ENCODE data around the gene SNRK.

SNRK gene

DNA sequence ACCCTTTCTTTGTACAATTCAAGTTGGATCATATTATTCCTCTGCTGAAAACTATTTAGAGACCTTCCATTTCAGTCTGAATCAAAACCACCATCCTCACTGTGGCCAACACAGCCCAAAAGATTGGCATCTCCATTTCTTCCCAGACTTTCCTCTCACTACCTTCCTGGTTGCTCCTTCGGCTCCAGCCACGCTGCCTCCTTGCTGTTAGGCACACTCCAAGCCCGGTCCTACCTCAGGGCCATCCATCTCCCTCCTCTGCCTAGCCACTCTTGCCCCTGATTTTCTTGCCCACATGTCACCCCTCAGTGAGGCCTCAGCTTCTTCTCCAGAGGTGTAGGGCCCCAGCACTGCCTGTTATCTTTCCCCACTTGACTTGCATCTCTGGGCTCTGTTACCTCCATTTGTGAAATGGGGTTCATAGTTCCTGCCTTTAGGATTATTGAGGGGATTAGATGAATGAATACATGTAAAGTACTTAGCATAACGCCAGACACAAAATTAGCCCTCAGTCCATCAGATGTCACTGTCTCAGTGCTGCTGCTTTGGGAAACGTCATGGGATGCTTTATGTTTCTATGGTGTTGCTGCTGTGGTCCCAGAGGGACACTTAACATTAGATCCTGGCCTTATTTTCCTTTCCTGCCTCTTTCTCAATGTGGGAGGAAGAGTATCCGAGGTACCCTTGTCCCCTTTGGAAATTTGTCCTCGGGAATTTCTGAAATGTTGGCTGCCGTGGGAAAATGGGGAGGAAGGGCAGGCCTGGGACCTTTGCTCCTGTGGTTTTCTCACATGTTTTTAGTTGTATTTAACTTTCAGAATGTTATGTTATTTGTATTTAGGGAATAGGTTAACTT is 31.3 kb downstream of the SNRK start:
- no peak for DNase-seq

DNA sequence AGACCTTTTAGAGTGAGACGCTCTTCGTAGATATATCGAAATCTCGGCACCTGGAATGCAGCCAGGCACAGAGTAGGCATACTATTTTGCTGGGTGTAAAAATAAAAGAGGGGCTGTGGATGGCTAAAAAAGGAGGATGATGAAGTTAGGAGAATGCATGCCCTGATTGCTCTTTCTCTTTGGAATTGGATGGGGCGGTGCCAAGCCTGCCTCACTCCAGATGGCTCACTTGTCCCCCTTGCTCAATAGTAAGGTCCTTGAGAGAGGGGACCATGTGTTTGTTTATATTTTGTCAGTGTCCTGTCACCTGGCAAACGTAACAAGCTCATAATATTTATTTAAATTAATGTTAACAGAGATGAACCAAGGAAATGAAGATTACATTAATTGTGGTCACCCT is 33.0 kb downstream of the SNRK start:
- no peak for DNase-seq

DNA sequence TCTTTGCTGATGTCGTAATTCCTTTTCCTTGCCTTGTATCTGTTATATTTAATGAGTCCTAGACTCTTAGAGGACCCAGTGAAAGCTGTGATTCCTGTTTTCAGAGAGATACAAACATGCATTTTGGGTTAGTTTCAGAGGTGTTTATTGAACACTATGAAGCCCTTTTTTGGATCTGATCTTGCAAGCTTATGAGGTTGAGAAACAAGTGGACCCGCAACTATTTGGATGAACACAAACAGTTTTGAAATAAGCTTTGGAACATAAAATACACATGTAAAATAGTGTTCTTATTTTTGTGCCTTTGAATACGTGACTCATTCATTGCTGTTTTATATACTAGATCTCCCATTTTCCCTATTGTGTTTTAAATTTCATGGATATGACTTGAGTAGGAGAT is 33.5 kb downstream of the SNRK start:
- no peak for DNase-seq

DNA sequence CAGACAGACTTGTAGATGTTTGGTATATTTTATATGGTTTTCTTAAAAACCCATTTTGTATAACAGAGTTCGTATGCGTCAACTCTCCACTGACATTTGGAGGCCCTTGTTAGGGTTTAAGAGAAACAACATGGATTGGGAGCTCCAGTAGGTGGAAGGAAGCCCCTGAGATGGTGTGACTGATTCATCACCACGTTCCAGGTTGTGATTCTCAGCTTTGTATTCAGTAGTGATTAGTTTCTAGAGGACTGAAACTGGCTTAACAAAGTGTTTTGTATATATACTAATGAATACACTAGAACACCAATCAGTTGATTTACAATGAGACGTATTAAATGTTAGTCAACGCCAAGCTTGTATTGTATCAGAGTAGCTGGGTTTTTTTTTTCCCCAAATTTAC is 33.9 kb downstream of the SNRK start:
- no peak for DNase-seq

DNA sequence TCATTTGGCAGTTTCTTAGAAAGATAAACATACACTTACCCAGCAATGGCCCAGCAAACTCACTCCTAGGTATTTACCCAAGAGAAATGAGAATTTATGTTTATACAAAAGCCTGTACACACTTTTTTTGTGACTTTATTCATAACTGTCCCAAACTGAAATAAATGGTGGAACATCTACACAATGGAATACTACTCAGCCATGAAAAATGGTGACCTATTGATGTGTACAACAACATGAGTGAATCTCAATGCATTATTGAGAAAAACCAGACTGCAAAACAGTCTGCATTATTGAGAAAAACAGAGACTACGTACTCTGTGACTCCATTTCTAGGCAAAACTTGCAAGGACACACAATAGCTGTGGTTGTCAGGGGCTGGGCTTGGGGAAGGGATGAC is 37.2 kb downstream of the SNRK start:
- DNase-seq: no peak

DNA sequence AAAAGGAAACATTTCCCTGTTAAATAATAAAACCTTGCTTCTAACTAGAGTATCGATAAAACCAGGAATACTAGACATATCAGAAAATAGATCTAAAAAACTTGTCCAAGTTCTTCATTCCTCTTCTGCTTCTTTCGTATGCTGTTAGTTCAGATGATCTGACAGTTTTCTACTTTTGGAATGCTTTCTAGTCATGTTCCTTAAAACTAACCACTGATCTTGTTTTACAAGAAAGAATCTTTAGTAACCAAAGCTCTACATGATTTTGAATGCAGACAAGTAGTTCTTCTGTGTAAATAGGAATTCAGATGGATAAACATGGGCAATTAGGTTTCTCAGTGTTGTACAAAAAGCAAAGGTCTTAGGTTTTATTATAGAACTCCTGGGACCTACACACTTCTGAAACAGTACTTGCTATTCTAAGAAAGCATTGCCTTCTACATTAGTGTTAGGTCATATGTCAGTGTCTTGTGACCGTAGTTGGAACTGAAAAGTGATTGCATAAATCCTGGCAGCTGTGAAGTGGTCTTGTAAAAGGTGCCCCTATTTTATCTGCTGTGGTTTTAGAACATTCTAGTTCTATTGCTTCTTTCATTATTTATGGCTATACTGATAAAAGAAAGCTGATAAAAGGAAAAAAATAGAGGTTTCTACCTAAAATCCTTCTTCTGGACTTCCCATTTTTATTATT is 40.7 kb downstream of the SNRK start:
- no peak for DNase-seq

DNA sequence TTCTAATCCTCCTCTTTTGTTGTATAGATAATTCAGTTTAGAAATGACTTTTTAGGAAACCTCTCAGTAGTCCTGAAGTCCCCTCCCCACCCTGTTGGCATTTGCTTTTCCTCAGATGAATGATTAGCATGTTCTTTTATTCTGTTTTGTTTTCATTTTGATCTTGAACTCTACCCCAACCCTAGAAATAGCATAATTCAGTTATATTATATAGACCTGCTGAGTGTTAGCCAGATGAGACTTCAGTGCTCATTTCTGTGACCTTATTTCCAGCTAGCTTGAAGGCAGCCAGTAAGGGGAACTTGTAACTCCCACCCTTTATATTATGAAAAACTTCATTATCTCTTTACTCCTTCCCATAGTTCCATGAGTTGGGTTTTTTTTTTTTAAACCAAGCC is 41.2 kb downstream of the SNRK start:
- no peak for DNase-seq

DNA sequence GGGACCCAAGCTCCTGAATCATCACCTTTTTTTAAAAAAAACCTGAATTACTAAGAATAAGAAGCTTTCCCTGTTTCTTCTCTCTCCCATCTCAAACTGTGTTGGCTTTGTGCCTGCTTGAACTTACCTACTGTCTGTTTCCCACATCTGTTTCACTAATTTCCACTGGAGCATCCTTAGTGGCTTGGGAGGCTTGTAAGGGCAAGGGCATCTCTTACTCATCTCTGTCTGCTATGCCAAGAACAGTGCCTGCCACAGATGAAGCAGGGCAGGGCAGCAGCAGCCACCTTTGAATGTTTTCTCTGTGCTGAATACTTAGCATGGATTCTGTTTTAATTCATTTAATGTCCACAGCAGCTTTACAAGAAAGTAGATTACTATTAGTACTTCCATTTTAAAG is 42.3 kb downstream of the SNRK start:
- DNase-seq: no peak

DNA sequence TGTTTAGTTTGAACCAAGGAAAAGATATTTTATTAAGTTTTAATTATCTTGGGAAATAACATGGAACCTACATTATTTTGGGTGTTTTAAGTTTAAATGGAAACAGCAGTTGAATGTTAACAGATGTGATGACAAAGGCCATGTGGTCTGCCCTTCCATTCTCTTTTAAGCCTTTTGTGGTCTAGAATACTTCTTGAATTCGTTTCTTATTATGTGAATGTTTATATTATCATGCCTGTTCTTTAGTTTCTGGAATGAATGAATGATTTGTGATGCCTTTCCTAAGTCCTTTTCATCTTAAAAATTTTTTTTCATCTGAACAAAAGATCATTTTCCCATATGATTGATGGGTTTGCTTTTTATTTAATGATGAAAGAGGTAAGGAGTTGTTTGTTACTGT is 44.6 kb downstream of the SNRK start:
- DNase-seq: no peak

DNA sequence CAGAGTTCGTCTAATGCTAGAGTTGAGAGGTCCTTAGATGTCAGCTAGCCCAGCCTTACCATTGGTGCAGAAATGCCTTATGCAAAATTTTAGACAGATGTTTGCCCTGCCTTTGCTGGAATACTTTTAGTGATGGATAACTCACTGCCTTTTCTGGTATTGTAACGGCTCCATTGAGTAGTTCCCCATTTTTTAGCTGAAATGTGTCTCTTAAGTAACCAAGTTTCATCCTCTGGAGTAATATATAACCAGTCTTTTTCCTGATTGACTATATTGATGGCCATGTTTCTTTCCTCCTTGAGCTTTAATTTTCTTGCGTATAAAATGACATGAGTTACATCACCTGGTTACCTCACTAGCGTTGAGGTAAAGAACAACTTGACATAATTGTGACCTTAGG is 45.0 kb downstream of the SNRK start:
- DNase-seq: no peak

DNA sequence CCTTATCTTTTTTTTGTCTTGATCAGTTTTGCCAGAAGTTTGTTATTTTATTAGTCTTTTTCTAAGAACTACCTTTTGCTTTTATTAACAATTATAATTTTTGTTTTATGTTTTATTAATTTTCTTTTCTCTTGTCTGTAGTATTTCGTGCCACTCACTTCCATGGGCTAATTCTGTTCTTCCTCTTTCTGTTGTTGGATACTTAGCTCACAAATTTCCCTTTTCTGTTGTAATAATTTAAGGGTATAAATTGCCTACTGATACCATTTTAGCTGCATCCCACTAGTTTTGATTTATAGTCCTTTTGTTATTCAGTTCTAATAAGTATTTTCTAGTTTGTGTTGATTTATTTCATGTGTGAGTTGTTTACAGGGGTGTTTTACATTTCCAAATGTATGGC is 48.6 kb downstream of the SNRK start:
- DNase-seq: no peak

DNA sequence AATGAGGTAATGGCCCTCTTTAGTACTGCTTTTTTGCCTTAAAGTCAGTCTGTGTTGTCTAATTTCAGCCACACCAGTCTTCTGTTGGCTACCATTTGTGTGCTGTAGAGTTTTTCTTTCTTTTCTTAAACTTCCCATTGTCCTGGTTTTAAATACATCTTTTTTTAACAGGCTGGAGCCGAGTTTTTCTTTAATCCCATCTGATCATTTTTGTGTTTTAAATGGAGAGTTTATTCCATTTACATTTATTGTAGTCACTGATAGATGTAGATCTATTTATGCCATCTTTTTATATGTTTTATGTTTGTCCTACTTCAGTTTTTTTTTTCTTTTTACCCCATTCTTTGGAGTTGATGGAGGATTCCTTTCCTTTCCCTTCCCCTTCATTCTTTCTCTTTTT is 49.5 kb downstream of the SNRK start:
- DNase-seq: no peak

DNA sequence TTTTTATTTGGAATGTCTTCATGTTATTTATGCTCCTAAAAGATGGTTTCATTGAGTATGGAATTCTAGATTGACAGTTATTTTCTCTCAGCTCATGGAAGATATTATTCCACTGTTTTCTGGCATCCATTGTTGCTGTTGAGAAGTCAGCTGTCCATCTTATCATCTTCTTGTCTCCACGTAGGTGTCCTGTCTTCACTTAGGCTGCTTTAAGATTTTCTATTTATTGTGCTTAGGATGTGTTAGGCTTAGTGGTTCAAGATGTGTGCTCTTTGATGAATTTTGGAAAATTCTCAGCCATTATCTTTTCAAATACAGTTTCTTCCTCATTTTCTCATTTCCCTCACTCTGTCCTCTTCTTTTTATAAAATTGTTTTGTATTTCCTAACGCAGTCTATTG is 52.0 kb downstream of the SNRK start:
- DNase-seq: no peak

DNA sequence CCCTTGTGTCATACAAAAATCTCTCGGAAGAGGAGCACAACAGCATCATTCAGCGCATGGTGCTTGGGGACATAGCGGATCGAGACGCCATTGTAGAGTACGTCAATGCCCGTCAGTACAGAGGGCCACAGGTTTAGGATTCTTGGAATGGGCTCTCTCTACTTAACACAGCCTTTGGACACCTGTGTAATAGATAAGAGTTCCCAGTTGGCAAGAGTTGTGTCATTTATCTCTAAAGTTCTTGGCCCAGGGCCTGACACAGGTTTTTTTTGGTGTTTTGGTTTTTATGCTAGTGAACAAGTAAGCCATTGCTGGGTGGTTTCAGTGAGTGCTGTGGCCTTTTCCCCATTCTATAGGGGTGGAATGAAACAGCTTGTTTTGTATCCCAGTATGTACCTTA is 54.1 kb downstream of the SNRK start:
- no peak for DNase-seq

DNA sequence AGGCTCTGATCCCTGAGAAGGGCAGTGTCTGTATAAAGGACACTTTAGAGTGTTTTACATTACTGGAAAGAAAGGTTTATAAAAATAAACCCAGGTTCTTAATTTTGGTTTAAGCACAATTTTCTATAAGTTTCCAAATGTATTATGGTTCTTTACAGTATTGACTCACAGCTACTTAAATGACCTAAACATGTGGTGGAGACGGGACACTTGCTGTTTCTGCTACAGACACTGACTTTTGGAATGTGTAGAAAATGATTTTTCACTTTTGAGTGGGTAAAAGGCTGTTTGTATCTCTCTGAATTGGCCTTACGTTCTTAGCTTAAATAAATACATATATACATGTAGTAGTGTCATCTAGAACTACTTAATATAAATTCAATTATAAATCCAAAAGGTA is 55.4 kb downstream of the SNRK start:
- DNase-seq: no peak

DNA sequence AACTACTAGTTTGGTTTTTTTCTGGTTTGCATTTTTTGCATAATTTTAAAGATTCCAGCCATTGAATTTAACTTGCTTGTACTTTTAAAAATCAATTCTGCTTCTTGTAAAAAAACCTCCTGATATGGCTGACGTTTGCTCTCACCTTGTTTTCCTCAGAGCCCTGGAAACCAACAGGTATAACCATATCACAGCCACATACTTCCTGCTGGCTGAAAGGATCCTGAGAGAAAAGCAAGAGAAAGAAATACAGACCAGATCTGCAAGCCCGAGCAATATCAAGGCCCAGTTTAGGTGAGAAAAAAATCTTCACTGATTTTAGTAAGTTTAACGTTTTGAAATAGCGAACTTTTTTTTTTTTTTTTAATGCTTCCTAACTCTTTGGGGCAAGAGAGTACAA is 56.8 kb downstream of the SNRK start:
- no peak for DNase-seq

DNA sequence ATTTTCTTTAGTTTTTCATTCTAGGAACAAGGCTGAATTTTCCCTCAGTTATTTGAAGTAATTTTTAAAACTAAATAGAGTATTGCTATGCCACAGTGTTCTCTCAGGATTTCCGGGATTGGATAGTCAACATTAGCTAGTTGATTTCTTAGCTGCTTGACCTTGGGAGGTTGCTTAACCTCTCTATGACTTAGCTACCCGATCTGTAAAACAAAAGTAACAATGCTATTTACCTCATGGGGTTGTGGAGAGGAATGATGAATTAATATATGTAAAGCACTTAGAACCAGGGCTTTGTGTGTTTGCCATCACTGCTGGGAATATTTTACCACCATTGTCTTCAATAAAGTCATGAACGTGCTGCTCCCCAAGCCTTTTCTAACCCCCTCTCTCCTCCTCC is 57.5 kb downstream of the SNRK start:
- no peak for DNase-seq

DNA sequence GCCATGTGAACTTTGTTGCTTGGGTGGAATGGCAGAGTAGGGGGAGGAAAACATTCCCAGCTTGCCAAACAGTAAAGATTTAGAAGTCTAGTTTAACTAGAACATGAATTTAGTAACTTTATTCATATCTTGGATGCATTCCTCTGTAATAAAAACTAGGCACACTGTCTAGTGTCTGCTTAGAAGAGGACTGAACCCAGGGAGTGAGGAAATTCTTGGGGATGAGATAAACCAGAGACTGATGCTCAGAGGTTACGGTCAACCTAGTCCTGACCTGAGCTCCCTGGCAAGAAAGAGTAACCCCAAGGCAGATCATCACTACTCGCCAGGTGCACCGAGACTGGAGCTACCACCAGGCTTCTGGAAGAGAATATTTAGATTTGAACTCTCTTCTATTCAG is 58.2 kb downstream of the SNRK start:
- no peak for DNase-seq

DNA sequence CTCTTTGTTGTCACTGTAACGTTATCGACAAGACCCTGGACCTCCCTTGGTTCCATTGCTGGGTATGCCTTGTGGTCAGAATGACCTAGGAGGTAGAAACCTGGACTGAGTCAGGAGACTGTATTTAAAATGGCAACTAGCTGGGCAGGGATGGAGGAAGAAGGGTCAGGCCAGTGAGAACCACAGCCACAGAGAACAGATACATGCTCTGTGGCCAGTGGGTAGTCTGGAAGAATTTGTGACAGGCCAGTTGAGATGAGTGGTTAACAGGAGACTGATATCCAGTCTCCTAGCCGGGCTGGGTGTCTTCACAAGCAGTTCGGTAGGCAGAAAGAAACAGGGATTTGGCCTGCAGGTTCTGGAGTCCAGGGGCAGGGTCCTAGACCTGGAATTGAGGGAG is 58.9 kb downstream of the SNRK start:
- no peak for DNase-seq

DNA sequence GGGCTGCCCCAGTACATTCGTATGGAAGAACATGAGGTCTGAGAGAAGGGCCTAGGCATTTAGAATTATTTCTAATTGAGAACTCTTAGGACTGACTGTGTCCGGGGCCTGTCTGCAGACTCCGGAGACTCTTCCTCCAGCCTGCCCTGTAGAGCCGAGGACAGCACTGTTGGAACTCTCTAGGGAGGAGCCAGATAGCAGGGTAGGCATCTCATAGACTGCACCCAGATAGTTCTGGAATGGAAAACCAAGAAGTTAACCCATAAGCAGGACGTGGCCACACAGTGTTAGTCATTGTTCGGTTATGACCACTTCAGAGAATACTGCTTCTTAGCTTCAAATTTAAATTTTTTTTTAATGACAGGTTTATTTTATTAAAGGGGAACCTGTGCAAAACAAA is 59.5 kb downstream of the SNRK start:
- no peak for DNase-seq

DNA sequence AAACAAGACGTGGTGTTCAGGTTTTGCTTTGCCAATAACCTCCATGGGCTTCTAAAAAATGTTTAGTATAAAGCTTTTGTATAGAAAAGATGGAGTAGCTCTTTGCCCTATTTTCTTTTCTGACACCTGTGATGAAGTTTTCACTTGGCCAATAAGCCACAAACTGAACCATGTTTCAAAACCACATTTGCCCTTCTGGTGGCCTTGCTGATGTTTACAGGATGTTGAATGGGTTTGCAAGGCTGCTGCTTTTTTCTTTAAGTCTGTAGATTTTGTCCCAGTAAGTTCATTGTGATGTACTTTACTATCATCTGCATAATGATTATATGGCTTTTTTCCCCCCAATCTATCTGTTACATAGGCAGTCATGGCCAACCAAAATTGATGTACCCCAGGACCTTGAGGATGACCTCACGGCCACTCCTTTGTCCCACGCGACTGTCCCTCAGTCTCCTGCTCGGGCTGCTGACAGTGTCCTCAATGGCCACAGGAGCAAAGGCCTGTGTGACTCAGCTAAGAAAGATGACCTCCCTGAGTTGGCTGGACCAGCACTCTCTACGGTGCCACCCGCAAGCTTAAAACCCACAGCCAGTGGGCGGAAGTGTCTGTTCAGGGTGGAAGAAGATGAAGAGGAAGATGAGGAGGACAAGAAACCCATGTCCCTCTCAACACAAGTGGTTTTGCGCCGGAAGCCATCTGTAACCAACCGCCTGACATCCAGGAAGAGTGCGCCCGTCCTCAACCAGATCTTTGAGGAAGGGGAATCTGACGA is 60.8 kb downstream of the SNRK start:
- peak; percentile 53 for DNase-seq

DNA sequence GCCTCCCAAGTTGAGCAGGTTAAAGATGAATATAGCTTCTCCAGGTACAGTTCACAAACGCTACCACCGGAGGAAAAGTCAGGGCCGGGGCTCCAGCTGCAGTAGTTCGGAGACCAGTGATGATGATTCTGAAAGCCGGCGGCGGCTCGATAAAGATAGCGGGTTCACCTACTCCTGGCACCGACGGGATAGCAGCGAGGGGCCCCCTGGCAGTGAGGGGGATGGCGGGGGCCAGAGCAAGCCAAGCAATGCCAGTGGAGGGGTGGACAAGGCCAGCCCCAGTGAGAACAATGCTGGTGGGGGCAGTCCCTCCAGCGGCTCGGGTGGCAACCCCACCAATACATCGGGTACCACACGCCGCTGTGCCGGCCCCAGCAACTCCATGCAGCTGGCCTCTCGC is 61.4 kb downstream of the SNRK start:
- no peak for DNase-seq

DNA sequence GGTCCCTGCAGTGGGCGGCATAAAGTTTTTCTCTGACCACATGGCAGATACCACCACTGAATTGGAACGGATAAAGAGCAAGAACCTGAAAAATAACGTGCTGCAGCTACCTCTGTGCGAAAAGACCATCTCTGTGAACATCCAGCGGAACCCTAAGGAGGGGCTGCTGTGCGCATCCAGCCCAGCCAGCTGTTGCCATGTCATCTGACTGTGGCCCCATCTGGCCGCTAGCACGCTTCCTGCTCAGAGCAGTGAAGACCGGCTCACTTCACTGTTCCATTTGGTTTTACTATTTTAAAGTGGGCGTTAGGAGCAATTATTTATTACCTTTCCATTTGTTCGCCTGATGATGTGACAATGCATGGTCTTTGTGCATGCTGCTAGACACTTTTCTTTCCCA is 62.0 kb downstream of the SNRK start:
- no peak for DNase-seq
